B cell (primary cell): ENCODE results near the gene CSMD2. TPM values are rescaled to one million over a fixed set of nuclear protein-coding genes. Genes with fewer than 3 reads are reported as not detected.
"Not testable (repeated sequence)": the region's sequence is repeated elsewhere in the genome, so short reads cannot be mapped to it uniquely, and the experiment has no call there.

Source experiments
- ATAC-seq: fragments of 200-7000 bp; cut with Tn5 transposase; one replicate; pipeline ENCODE4 v1.10.0; 2021; ENCODE audit warnings: low read depth, mild to moderate bottlenecking, moderate number of reproducible peaks, moderate library complexity
- CTCF ChIA-PET: fragments of 350-600 bp; sonication (Branson Sonifier 250); formaldehyde crosslinking; loops from one replicate; lab custom pipeline; 2021; ENCODE audit warnings: antibody characterized with exemption, inconsistent platforms; lab: Charles Lee
- POLR2A ChIA-PET: fragments of 350-600 bp; sonication (Branson Sonifier 250); formaldehyde crosslinking; loops from one replicate; lab custom pipeline; 2021; ENCODE audit warnings: antibody characterized with exemption; lab: Charles Lee
- DNase-seq: peaks from one replicate; pipeline ENCODE4 v3.0.0; 2013
- H2AFZ ChIP-seq: 2 replicates; pipeline ENCODE4 v1.6.1; 2012; ENCODE audit warnings: mild to moderate bottlenecking, low read depth, low read length; ENCODE audit not compliant: insufficient read depth, poor library complexity, severe bottlenecking
- H3K27ac ChIP-seq, 2 donors: 1 replicate in 1 of 2; 2 replicates in 1 of 2; pipeline ENCODE4 v1.5.1; 2012 to 2013; ENCODE audit warnings: low read length in 2 of 2, mild to moderate bottlenecking in 2 of 2, moderate library complexity in 1 of 2
- H3K27me3 ChIP-seq, 4 experiments: fragments of 200-600 bp in 1 of 4; sonication (generic) in 1 of 4; replicated peaks in 1 of 4; 1 replicate in 2 of 4; 2 replicates in 2 of 4; pipeline versions ENCODE4 v1.6.1 to v1.7.0; 2013 to 2016; ENCODE audit warnings: low read length in 3 of 4, mild to moderate bottlenecking in 2 of 4, mixed read lengths in 1 of 4, moderate library complexity in 1 of 4; ENCODE audit not compliant: insufficient read depth in 4 of 4, control insufficient read depth in 3 of 4; ENCODE audit errors: control extremely low read depth in 1 of 4
- H3K36me3 ChIP-seq, 2 experiments: replicated peaks in 1 of 2; 1 replicate in 1 of 2; 2 replicates in 1 of 2; pipeline versions ENCODE4 v1.6.1 to v1.7.1; 2013; ENCODE audit warnings: low read length in 1 of 2; ENCODE audit not compliant: insufficient read depth in 2 of 2, control insufficient read depth in 1 of 2; ENCODE audit errors: control extremely low read depth in 1 of 2, extremely low read depth in 1 of 2
- H3K4me1 ChIP-seq, 2 donors: fragments of 200-600 bp in 1 of 2; sonication (generic) in 1 of 2; 1 replicate in 1 of 2; 2 replicates in 1 of 2; pipeline versions ENCODE4 v1.5.1 to v1.6.1; 2013 to 2017; ENCODE audit warnings: low read length in 2 of 2; ENCODE audit not compliant: control insufficient read depth in 2 of 2, insufficient read depth in 2 of 2
- H3K4me2 ChIP-seq: replicated peaks from 2 replicates; pipeline ENCODE3; 2012; ENCODE audit warnings: mild to moderate bottlenecking, low read depth, low read length; ENCODE audit not compliant: poor library complexity, severe bottlenecking
- H3K4me3 ChIP-seq, 5 experiments: fragments of 200-600 bp in 1 of 5; sonication (generic) in 1 of 5; 1 replicate in 3 of 5; 2 replicates in 2 of 5; pipeline versions ENCODE4 v1.5.1 to v1.7.0; 2011 to 2016; ENCODE audit warnings: low read length in 4 of 5, mild to moderate bottlenecking in 4 of 5, low read depth in 2 of 5, control low read depth in 1 of 5, moderate library complexity in 1 of 5; ENCODE audit not compliant: insufficient read depth in 1 of 5; ENCODE audit errors: control extremely low read depth in 1 of 5, extremely low read depth in 1 of 5
- H3K79me2 ChIP-seq: fragments of 200-600 bp; sonication (generic); one replicate; pipeline ENCODE4 v1.6.0; 2016; ENCODE audit warnings: low read length; ENCODE audit not compliant: control insufficient read depth, insufficient read depth
- H3K9ac ChIP-seq: fragments of 200-600 bp; sonication (generic); 2 replicates; pipeline ENCODE4 v1.6.1; 2017; ENCODE audit warnings: mild to moderate bottlenecking, low read length, moderate library complexity
- H3K9me3 ChIP-seq, 3 donors: one replicate each; pipeline versions ENCODE4 v1.6.1 to v1.7.1; 2013; ENCODE audit warnings: low read length in 2 of 3; ENCODE audit not compliant: control insufficient read depth in 2 of 3, insufficient read depth in 1 of 3; ENCODE audit errors: control extremely low read depth in 1 of 3
- H4K20me1 ChIP-seq: 2 replicates; pipeline ENCODE4 v1.6.0; 2012; ENCODE audit warnings: mild to moderate bottlenecking, low read length; ENCODE audit not compliant: insufficient read depth, control insufficient read depth, poor library complexity, severe bottlenecking
- H3K27ac Mint-ChIP-seq: one replicate; pipeline ENCODE4 v1.8.0; 2021; ENCODE audit warnings: mixed read lengths
- H3K27me3 Mint-ChIP-seq: one replicate; pipeline ENCODE4 v1.8.0; 2021; ENCODE audit warnings: mixed read lengths
- H3K4me1 Mint-ChIP-seq: one replicate; pipeline ENCODE4 v1.8.0; 2021; ENCODE audit warnings: mixed read lengths
- H3K4me3 Mint-ChIP-seq: one replicate; pipeline ENCODE4 v1.8.0; 2021; ENCODE audit warnings: mixed read lengths
- H3K9me3 Mint-ChIP-seq: one replicate; pipeline ENCODE4 v1.8.0; 2022; ENCODE audit warnings: mixed read lengths; ENCODE audit not compliant: insufficient read depth
- EZH2 ChIP-seq: IDR thresholded peaks from 2 replicates; pipeline ENCODE4 v1.6.1; 2012; ENCODE audit warnings: borderline replicate concordance, low read depth, mild to moderate bottlenecking, moderate library complexity, low read length; ENCODE audit not compliant: insufficient read depth, poor library complexity, severe bottlenecking
- WGBS: methylation state at CpG from one replicate; pipeline ENCODE4 v1.1.5; 2013; ENCODE audit warnings: missing lambda C conversion rate; ENCODE audit not compliant: insufficient coverage; 5-methylcytosine and 5-hydroxymethylcytosine counted together
- intact Hi-C: fragments of 100-400 bp; cut with micrococcal nuclease; formaldehyde crosslinking; loops from one replicate; pipeline ENCODE4 v1.10.0; 2022
- polyA plus RNA-seq: library from polyadenylated mRNA; depleted of rRNA; stranded (reverse); fragments of >200 nt; gene quantifications from 2 replicates; pipeline ENCODE4 v1.2.3, GENCODE V29; 2012
- total RNA-seq, 2 donors: library from RNA; stranded (reverse); fragments of 120-200 nt in 1 of 2; gene quantifications; 1 replicate in 1 of 2; 2 replicates in 1 of 2; pipeline versions ENCODE4 v1.2.3 to v1.2.4, GENCODE V29; 2013 to 2022
- TF ChIP-seq, protein P1 (sequence below): fragments of 200-600 bp; IDR thresholded peaks from one replicate; pipeline ENCODE4 v1.8.0; 2022; ENCODE audit warnings: antibody characterized with exemption, mild to moderate bottlenecking

CSMD2 gene
- total and polyA plus RNA-seq, 2 donors (not counting 1 experiment from before 2014, with no cell fraction given): not detected

DNA sequence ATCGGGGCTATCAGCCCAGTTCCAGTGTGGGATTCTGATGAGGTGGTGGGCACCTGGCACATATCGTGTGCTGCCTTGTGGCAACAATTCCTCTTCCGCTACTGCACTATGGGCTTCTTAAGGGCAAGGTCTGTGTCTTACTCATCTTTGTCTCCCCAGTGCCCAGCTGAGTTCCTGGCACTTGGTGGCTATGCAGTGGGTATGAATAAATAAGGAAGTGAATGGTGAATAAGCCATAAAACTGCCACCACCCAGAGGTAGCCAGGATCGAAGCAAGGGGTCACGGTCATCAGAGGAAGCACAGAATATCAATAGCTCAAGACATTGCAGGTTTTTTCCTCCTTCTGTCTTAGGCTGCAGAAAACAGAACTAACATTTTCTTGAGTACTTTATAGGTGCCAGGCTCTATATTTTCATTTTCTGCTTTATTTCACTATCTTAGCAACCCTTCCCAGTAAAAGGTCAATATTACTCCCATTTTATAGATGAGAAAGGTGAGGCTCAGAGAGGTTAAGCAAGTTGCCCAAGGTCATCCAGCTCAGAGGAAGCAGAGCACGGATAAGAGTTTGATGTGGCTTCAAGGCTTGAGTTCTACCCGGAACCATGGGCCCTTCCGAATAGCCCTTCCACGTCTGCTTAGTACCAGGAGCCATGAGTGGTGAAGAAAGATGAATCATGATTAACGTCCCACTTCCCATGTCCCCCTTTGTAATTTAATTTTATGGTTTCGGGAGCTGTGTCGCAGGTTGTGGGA, 21.9 kb upstream of the CSMD2 start:
- H2AFZ ChIP-seq: no peak overlapping the region
- CTCF ChIA-PET: no interaction called here
- no peak overlapping the region for H3K4me3 ChIP-seq
- peaks cover 37% of the 10 kb centered on the region for H3K27me3 Mint-ChIP-seq
- H3K27ac Mint-ChIP-seq: no peak overlapping the region
- peaks cover 0 to 5% (median 0%) of the 10 kb centered on the region in 3 donors for H3K9me3 ChIP-seq
- no peak for TF ChIP-seq EZH2
- TF ChIP-seq, protein P1, sequence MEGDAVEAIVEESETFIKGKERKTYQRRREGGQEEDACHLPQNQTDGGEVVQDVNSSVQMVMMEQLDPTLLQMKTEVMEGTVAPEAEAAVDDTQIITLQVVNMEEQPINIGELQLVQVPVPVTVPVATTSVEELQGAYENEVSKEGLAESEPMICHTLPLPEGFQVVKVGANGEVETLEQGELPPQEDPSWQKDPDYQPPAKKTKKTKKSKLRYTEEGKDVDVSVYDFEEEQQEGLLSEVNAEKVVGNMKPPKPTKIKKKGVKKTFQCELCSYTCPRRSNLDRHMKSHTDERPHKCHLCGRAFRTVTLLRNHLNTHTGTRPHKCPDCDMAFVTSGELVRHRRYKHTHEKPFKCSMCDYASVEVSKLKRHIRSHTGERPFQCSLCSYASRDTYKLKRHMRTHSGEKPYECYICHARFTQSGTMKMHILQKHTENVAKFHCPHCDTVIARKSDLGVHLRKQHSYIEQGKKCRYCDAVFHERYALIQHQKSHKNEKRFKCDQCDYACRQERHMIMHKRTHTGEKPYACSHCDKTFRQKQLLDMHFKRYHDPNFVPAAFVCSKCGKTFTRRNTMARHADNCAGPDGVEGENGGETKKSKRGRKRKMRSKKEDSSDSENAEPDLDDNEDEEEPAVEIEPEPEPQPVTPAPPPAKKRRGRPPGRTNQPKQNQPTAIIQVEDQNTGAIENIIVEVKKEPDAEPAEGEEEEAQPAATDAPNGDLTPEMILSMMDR: no peak
- peaks cover 0 to 2% (median 0%) of the 10 kb centered on the region in 4 experiments for H3K27me3 ChIP-seq
- no peaks in the 10 kb centered on the region for H4K20me1 ChIP-seq
- DNase-seq (no peak), ATAC-seq (no peak)
- H3K9me3 Mint-ChIP-seq: no peaks in the 10 kb centered on the region
- 81% methylated on average over 5 of the region's 12 CpGs for WGBS
- no peaks in the 10 kb centered on the region for H3K79me2 ChIP-seq
- no peaks in the 10 kb centered on the region for H3K4me1 ChIP-seq
- H3K27ac ChIP-seq: no peak overlapping the region
- intact Hi-C loops: no loop called here
- POLR2A ChIA-PET: no interaction called here
- no peaks in the 10 kb centered on the region for H3K4me1 Mint-ChIP-seq
- H3K9ac ChIP-seq: no peak overlapping the region
- H3K4me2 ChIP-seq: no peak overlapping the region
- no peaks in the 10 kb centered on the region for H3K36me3 ChIP-seq
- no peak overlapping the region for H3K4me3 Mint-ChIP-seq

DNA sequence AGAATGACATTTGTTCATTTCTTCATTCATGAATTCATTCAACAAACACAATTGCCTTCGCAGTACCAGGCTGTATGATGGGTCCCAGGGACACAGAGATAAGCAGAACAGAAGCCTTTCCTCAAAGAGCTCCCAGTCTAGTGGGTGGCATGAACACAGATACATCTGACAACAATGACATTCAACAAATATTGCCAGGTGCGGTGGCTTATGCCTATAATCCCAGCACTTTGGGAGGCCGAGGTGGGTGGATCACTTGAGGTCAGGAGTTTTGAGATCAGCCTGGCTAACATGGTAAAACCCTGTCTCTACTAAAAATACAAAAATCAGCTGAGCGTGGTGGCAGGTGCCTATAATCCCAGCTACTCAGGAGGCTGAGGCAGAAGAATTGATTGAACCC, 18.4 kb upstream of the CSMD2 start:
- H2AFZ ChIP-seq, H3K4me3 Mint-ChIP-seq, H3K9me3 ChIP-seq, DNase-seq, H3K27ac Mint-ChIP-seq, H3K4me3 ChIP-seq, H3K27ac ChIP-seq, H3K79me2 ChIP-seq, ATAC-seq, intact Hi-C loops, H4K20me1 ChIP-seq, H3K4me2 ChIP-seq, H3K4me1 Mint-ChIP-seq, H3K27me3 ChIP-seq, H3K4me1 ChIP-seq, H3K9me3 Mint-ChIP-seq, POLR2A ChIA-PET, H3K36me3 ChIP-seq, H3K9ac ChIP-seq, CTCF ChIA-PET: not testable (repeated sequence)
- 77% methylated on average over 2 of the region's 4 CpGs for WGBS
- peaks cover 34% of the 10 kb centered on the region for H3K27me3 Mint-ChIP-seq
